Measurements from ENCODE around the gene IGSF9B. TPM values are rescaled to one million over a fixed set of nuclear protein-coding genes. Genes with fewer than 3 reads are reported as not detected.
"Not testable (repeated sequence)": the region's sequence is repeated elsewhere in the genome, so short reads cannot be mapped to it uniquely, and the experiment has no call there.

The IGSF9B gene
- total RNA-seq = 100 to 1,000 TPM in 1 of 4 donors, 10 to 100 TPM in 2, 1 to 10 TPM in 1; 6.5 to 106 (median 29.1) TPM

DNA sequence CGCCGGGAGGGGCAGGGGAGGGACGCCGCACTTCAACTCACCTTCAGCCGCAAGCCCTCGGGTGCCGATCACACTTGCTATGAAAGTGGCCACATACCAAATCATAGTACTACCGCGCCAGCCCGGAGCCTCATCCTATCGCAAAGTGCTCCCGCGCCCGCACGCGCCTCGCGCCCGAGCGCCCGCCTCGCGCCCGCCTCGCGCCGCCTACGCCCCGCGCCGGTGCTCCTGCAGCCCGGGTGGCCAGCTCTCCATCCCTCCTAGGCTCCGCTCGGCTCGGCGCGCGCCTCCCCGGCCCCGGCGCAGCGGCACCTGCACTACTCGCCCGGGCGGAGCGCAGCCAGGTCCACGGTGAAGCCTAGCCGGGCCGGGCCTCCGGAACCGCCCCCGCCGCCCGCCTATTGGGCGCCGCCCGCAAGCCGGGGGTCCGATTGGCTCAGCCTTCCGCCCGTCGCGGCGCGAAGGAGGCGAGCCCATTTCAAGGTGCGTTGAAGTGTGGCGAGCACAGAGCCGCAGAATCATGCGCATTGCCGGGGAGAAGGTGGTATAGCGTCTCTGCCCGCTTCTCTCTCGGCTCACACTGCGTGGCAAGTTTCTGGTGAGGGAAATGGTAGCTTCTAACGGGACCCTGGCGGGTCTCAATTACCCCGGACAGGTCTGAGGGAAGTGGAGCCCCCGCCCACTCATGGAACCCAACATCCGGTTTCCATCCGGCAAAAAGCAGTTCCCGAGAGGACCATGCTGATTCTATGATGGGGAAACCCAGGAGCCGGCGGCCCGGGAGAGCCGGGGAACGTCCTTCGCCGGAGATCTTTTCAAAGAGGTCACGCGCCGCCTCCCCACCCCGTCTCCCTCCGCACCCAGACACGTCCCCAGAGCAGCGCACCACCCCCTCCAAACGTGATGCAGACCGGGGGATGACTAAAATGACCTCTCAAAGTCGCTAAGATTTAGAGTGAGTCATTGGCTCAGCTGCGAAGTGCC, at the start of gene IGSF9B:
Gene IGSF9B (minus strand): TSS at position 319 of the 984 bp plus-strand sequence. CDS start 214 bp downstream, at position 105.
- Histone ChIP-seq H3K27ac (peak within 1 kb of the TSS; percentile 77 to 79), H3K9me3 (no peaks in the 10 kb centered on the region), H3K36me3 (no peaks in the 10 kb centered on the region), H3K27me3 (no peaks in the 10 kb centered on the region), H3K4me3 (peak within 1 kb of the TSS; percentile 49 to 53), H3K4me1 (peaks cover 4 to 7% of the 10 kb centered on the region in 2 donors)
- DNase-seq = peak; percentile 79 to 90
- TF ChIP-seq, protein P1, sequence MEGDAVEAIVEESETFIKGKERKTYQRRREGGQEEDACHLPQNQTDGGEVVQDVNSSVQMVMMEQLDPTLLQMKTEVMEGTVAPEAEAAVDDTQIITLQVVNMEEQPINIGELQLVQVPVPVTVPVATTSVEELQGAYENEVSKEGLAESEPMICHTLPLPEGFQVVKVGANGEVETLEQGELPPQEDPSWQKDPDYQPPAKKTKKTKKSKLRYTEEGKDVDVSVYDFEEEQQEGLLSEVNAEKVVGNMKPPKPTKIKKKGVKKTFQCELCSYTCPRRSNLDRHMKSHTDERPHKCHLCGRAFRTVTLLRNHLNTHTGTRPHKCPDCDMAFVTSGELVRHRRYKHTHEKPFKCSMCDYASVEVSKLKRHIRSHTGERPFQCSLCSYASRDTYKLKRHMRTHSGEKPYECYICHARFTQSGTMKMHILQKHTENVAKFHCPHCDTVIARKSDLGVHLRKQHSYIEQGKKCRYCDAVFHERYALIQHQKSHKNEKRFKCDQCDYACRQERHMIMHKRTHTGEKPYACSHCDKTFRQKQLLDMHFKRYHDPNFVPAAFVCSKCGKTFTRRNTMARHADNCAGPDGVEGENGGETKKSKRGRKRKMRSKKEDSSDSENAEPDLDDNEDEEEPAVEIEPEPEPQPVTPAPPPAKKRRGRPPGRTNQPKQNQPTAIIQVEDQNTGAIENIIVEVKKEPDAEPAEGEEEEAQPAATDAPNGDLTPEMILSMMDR (IDR thresholded peaks at IDR 0.05) = peak in 1 of 4 experiments; percentile 29
- peak; percentile 81 to 91 for TF ChIP-seq POLR2A (IDR thresholded peaks at IDR 0.05)
- intact Hi-C loops (cut with DNase I; ENCODE audit: low total_unique reads) = loop anchor here (10.0 kb wide), 1 partner anchor 78 kb away; no protein-coding TSS in a partner anchor

GRCh38 chr11:134004496-134005172, 47.9 kb upstream of the IGSF9B start:
- H3K36me3 ChIP-seq = no peaks in the 10 kb centered on the region
- DNase-seq = no peak
- H3K4me3 ChIP-seq = no peak overlapping the region
- no peaks in the 10 kb centered on the region for H3K9me3 ChIP-seq
- intact Hi-C loops (cut with DNase I; ENCODE audit: low total_unique reads) = no loop called here
- TF ChIP-seq POLR2A (IDR thresholded peaks at IDR 0.05) = no peak
- TF ChIP-seq, protein P1 (IDR thresholded peaks at IDR 0.05) = no peak
- H3K27me3 ChIP-seq = no peaks in the 10 kb centered on the region
- H3K27ac ChIP-seq = peak overlapping the region in 1 of 2 donors; percentile 17
- H3K4me1 ChIP-seq = no peaks in the 10 kb centered on the region

DNA sequence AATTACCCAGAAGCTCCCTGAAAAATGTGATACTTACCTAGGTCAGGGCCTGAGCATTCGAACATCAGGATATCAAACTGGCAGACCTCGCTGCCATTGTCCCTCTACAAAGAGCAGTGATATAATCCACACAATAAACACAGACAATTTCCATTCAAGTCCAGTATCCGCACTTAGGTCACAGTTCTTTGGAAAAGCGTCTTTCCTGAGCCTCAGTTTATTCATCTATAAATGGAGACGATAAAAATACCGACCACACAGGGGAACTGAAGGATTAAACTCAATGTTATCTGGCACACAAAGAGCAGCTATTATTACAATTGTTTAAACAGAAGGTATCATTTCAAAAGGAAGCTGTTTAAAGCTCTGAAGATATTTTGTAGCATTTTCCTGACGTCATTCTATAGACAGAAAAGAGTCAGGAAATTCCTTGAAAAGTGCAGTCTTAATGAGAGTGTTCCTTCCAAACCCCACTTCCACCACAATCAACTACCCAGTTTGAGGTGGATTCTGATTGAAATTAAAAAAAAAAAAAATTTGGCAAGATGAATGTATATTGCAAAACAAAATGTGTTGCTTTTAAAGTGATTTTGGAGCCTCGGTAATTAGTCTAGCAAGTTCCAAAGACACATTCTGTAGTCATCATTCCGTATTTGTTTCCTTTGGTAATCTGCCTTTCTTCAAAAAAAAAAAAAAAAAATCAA, 47.2 kb upstream of the IGSF9B start:
- Histone ChIP-seq H3K27me3 (no peaks in the 10 kb centered on the region), H3K4me1 (no peaks in the 10 kb centered on the region), H3K9me3 (no peaks in the 10 kb centered on the region), H3K27ac (peak overlapping the region in 1 of 2 donors; percentile 19), H3K36me3 (no peaks in the 10 kb centered on the region), H3K4me3 (no peak overlapping the region)
- intact Hi-C loops (cut with DNase I; ENCODE audit: low total_unique reads) = no loop called here
- DNase-seq = no peak
- TF ChIP-seq POLR2A (IDR thresholded peaks at IDR 0.05) = no peak
- TF ChIP-seq, protein P1 (IDR thresholded peaks at IDR 0.05) = no peak

- H3K9me3 ChIP-seq; intact Hi-C loops (cut with DNase I; ENCODE audit: low total_unique reads); H3K27me3 ChIP-seq; H3K4me3 ChIP-seq; H3K4me1 ChIP-seq; DNase-seq; H3K36me3 ChIP-seq; H3K27ac ChIP-seq: not testable (repeated sequence)
Observed at GRCh38 chr11:134002819-134003218, 46.1 kb upstream of the IGSF9B start.

DNA sequence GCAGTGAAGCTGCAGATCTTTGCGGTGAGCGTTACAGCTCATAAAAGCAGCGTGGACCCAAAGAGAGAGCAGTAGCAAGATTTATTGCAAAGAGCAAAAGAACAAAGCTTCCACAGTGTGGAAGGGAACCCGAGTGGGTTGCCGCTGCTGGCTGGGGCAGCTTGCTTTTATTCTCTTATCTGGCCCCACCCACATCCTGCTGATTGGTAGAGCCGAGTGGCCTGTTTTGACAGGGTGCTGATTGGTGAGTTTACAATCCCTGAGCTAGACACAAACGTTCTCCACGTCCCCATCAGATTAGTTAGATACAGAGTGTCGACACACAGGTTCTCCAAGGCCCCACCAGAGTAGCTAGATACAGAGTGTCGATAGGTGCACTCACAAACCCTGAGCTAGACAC, 45.6 kb upstream of the IGSF9B start:
- H3K4me1 ChIP-seq; DNase-seq; H3K27me3 ChIP-seq; H3K4me3 ChIP-seq; H3K36me3 ChIP-seq; intact Hi-C loops (cut with DNase I; ENCODE audit: low total_unique reads); H3K27ac ChIP-seq; H3K9me3 ChIP-seq: not testable (repeated sequence)

All from uterus (tissue), 4 donors.